HG02798 (cell line): ENCODE results near the gene RUVBL2.
"Not testable (repeated sequence)": the region's sequence is repeated elsewhere in the genome, so short reads cannot be mapped to it uniquely, and the experiment has no call there.

Experiments used
- ATAC-seq: cut with Tn5 transposase; IDR thresholded peaks from one replicate; pipeline ENCODE4 v1.9.1; 2021; ENCODE audit warnings: mild to moderate bottlenecking; ENCODE audit not compliant: unreplicated experiment, poor library complexity

RUVBL2 gene

GRCh38 chr19:49038557-49039276 lies 45.0 kb downstream of the RUVBL2 start:
- not testable (repeated sequence) for ATAC-seq

GRCh38 chr19:49039736-49040135 lies 46.0 kb downstream of the RUVBL2 start:
- not testable (repeated sequence) for ATAC-seq

GRCh38 chr19:49042177-49042576 lies 48.5 kb downstream of the RUVBL2 start:
- ATAC-seq: no peak

GRCh38 chr19:49042666-49043065 lies 49.0 kb downstream of the RUVBL2 start:
- ATAC-seq: not testable (repeated sequence)

GRCh38 chr19:49043548-49043947 lies 49.9 kb downstream of the RUVBL2 start, which contains the start of gene CGB5:
Gene CGB5 (plus strand): TSS chr19:49043848. CDS start chr19:49044210, 362 bp downstream.
- ATAC-seq: not testable (repeated sequence)

- not testable (repeated sequence) for ATAC-seq
Measured at GRCh38 chr19:49049011-49049410, 55.3 kb downstream of the RUVBL2 start, which contains the start of gene CGB8. Gene CGB8 (minus strand): TSS chr19:49049111. CDS start chr19:49048739, 372 bp downstream.

- not testable (repeated sequence) for ATAC-seq
Measured at GRCh38 chr19:49049834-49050233, 56.1 kb downstream of the RUVBL2 start.

- ATAC-seq: not testable (repeated sequence)
Measured at GRCh38 chr19:49050376-49051033, 56.8 kb downstream of the RUVBL2 start.

GRCh38 chr19:49056101-49056901 lies 62.6 kb downstream of the RUVBL2 start:
- no peak for ATAC-seq

- not testable (repeated sequence) for ATAC-seq
Measured at GRCh38 chr19:49056902-49057596, 63.4 kb downstream of the RUVBL2 start.

GRCh38 chr19:49057636-49058234 lies 64.0 kb downstream of the RUVBL2 start, which contains the start of gene CGB7:
Gene CGB7 (minus strand): TSS chr19:49057749. CDS start chr19:49055375, 2,374 bp downstream.
- ATAC-seq: no peak

GRCh38 chr19:49058562-49058961 lies 64.9 kb downstream of the RUVBL2 start:
- no peak for ATAC-seq

GRCh38 chr19:49059053-49059452 lies 65.4 kb downstream of the RUVBL2 start:
- no peak for ATAC-seq

GRCh38 chr19:49061000-49061399 lies 67.3 kb downstream of the RUVBL2 start:
- no peak for ATAC-seq

- no peak for ATAC-seq
Measured at GRCh38 chr19:49061445-49061844, 67.8 kb downstream of the RUVBL2 start.

GRCh38 chr19:49064029-49064629 lies 70.4 kb downstream of the RUVBL2 start:
- ATAC-seq: no peak

- no peak for ATAC-seq
Measured at GRCh38 chr19:49064768-49065611, 71.3 kb downstream of the RUVBL2 start, which contains the start of gene NTF4. Gene NTF4 (minus strand): TSS chr19:49064818. CDS start chr19:49061997, 2,821 bp downstream.
